ENCODE data around the gene SLC39A5.
"Not testable (repeated sequence)": the region's sequence is repeated elsewhere in the genome, so short reads cannot be mapped to it uniquely, and the experiment has no call there.

Gene SLC39A5, protein sequence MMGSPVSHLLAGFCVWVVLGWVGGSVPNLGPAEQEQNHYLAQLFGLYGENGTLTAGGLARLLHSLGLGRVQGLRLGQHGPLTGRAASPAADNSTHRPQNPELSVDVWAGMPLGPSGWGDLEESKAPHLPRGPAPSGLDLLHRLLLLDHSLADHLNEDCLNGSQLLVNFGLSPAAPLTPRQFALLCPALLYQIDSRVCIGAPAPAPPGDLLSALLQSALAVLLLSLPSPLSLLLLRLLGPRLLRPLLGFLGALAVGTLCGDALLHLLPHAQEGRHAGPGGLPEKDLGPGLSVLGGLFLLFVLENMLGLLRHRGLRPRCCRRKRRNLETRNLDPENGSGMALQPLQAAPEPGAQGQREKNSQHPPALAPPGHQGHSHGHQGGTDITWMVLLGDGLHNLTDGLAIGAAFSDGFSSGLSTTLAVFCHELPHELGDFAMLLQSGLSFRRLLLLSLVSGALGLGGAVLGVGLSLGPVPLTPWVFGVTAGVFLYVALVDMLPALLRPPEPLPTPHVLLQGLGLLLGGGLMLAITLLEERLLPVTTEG

DNA sequence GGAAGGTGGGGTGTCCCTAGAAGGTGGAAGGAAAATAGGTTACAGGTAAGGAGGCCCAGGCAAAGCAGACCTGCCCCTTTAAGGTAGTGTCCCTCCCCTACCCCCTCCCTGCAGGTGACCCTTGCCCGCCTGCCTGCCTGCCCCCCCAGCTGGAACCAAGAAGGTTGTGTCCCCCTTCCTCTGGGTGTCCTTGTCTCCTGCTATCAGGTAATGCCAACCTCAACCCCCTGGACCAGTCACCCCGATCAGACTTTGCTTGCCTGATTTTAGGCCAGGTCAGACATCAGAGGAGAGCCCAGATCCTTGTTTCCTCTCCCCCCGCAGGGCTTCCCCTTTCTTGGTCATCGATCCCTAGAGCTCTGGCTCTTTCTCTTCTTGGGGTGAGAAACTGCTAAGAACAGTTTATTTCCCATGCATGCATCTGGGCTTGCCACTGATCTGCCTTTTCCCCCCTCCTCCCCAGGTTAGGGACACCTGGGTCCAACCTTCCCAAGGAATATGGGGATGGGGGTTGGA lies at the start of gene SLC39A5:
Gene SLC39A5, plus strand, starts transcription at position 136 of the 516 bp plus-strand sequence. CDS start 1,224 bp downstream, outside the sequence.
- DNase-seq = no peak

DNA sequence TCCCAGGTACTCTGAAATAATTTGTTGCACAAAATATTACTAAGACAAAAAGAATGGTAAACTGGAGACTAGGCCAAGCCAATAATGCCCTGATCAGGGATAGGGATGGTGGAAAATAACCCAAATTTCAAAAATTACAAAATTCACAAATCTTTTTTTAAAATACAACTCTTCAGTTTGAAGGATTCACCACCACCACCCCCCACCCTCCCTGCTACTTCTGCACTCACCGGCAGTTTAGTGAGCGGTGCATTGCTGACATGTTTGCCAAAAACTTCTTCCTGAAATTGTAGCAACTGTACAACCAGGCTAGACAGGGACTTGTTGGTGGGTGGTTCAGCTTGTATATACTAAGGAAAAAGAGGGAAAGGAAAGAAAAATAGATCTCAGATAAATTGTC lies 42.9 kb upstream of the SLC39A5 start:
- no peak for DNase-seq

DNA sequence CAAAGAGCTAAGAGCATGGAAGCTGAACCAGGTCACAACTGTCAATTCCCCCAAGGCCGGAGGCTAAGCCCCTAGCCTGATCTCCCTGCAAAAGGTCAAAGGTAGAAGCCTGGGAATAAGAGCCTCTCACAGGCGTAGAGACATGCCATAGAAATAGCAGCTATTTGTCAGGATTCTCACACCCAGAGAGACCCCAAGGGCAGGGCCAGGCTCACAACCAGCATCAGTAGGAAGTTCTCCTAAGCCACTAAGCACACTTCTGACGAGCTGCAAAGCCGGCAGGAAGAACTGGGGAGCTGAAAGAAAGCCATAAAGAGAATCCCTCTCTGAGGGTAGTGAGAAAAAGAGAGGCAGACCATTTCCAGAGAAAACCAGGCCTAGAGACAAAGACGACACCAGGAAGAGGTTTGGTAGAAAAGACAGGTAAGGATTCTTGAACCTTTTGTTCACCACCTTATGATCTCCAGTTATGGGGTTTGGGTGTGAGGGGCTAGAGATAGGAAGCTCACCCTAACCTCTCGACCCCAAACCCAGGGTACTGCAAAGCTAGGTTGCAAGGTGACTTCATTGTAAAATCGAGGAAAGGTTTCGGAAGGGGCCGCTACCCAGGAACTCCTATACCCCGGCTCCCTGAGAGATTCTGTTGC lies 41.6 kb upstream of the SLC39A5 start:
- DNase-seq = no peak

DNA sequence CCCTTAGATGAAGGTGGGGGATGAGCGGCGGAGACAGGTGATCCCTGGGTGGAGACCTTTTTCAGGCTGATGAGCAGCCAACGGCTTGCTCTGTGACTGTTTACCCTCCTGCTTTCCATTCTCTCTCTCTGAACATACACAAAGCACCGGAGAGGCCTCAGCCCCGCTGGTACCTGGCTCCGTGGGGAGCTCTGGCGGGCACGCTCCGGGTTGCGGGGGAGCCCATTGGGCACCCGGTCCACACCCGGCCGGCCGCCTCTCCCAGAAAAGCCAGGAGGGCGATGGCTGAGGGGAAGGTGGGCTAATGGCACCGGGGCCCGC lies 41.1 kb upstream of the SLC39A5 start:
- DNase-seq = peak; percentile 32

DNA sequence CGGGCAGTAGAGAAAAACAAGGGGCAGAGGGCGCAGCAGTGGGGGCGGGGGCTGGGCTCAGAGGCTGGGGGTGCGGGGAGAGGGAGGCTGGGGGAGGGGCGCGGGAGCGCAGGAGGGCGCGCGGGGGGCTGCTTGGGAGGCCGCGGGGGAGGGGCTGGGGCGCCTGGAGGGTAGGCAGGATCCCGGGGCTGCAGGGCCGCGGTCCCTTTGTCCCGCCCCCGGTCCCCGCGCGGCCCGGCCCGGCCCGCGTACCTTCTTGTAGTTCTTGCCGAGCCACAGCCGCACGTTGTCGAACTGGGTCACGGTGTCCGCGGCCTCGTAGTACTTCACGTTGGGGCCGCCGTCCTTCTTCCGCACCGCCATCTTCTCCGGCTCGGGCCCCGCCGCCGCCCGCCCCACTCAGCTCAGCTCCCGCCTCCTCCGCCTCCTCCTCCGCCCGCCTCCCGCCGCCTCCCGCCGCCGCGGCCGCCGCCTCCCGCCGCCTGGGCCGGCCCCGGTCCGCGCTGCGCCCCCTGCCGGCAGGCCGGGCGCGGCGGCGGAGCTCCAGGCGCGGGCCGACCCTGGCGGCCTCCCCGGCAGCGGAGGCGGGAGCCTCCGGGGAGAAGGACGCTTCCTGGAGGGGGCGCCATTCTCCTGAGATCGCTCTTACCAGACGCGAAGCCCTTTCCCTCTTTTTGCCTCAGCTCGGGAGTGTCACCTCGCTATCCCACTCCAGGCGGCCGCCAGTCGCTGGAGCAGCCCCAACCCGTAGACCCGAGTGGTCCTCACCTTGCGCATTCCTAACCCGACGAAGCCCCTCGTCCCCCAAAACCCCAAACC lies 40.5 kb upstream of the SLC39A5 start, which contains the start of gene SMARCC2:
Gene SMARCC2, minus strand, starts transcription at position 385 of the 819 bp plus-strand sequence. Its CDS starts 22 bp downstream, at position 363.
- peak; percentile 95 for DNase-seq

DNA sequence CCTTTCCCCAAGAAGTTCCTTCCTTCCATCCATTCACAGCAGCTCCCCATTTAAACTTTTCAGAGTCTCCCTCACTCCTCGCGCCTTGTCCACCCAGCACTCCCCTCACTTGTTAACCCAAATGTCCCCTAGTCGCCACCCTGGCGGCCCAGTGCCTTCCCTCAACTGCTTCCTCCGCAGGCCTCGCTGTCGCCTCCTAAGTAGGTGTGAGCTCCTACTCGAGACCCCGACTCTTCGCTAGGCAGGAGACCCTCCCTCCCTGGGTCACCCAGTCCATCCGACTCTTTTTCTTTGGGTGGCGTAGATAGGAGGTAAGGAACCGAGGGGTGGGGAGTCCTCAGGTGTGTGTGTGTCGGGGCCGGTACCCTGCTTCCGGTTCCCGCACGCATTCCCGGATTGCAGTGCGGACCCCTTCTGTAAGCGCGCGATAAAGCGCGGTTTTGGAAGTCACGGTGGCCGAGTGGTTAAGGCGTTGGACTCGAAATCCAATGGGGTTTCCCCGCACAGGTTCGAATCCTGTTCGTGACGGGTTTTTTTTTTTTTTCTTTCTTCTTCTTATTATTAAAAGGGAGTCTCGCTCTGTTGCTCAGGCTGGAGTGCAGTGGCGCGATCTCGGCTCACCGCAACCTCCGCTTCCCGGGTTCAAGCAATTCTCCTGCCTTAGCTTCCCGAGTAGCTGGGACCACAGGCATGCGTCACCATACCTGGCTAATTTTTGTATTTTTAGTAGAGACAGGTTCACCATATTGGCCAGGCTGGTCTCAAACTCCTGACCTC lies 39.7 kb upstream of the SLC39A5 start:
- peak; percentile 96 for DNase-seq

DNA sequence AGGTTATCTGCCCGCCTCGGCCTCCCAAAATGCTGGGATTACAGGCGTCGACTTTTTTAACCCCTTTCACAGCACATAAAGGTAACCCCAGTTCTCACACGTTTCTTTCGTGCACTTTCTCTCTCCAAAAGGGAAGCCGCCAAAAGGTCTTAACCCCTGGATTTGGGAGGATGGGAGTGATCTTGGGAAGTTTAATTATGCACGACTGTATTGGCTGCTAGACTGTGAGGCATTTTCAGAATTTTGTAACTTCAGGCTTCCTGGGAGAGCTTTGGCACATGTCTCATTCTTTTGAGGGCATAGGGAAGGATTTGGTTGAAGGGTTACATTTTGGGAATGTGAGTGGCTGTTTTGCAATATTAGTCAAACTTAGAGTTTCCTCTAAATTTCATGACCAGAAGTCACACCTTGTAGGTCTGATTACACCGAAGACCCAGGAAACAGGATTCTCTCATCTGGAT lies 39.1 kb upstream of the SLC39A5 start:
- peak; percentile 65 for DNase-seq

DNA sequence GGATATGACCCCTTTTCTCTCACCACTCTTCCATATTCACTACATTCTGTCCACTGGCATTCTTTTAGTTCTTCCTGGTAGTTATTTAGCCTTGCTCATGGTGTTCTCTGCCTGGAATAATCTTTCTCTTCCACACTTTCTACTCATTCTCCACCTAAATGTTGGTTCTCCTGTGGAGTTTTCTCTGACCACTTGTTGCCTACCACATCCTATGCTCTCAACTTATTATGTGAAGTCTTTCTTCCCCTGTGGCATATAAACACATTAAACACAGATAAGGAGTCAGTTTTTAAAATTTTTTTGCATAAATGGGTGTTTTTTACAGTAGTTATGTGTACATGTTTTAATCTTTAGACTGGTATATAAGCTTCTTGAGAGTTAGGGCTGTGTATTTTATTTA lies 37.3 kb upstream of the SLC39A5 start:
- no peak for DNase-seq

DNA sequence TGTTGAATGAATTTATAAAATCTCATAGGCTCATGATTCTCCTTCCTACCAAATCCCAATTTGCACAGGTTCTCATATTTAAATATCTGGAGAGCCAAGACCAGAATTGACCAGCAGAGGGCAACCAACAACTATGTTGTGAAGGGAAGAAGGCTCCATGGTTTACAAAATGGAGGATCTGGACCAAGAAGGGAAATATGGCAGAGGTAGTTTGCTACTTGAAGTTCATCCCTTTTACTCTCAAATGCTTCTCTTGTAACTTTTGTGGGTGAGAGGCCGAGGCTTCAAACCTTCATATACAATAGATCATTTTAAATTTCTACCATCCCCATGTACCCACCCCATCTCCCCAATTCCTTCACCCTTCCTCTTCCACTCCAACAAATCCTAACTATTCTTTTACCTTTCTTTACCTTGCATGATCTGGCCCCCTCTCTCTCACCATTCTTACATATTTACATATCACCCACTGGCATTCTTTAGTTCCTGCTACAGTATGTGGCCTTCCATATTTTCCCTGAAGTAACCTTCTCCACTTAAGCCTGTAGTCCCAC lies 36.7 kb upstream of the SLC39A5 start:
- DNase-seq = peak; percentile 96

DNA sequence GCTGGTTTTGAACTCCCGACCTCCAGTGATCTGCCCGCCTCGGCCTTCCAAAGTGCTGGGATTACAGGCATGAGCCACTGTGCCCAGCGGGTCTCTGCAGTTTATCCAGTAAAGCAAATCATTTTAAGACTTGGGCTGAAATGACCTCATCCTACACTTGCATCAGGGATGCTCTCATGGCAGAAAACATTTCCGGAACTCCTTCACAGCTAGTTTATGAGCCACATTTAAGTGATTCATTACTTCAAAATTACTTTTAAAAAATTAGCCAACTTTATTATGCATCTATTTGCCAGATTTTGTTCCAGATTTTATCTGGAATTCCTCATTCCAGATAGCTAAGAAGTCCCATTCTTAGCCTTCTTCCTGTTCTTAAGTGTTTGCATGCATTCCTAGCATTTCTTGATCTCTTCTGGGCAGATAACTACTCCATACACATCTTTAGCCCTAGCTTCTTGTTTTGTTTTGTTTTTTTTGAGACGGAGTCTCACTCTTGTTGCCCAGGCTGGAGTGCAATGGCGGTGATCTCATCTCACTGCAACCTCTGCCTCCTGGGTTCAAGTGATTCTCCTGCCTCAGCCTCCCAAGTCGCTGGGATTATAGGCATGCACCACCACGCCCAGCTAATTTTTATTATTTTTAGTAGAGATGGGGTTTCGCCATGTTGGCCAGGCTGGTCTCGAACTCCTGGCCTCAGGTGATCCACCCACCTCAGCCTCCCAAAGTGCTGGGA lies 32.9 kb upstream of the SLC39A5 start:
- not testable (repeated sequence) for DNase-seq

DNA sequence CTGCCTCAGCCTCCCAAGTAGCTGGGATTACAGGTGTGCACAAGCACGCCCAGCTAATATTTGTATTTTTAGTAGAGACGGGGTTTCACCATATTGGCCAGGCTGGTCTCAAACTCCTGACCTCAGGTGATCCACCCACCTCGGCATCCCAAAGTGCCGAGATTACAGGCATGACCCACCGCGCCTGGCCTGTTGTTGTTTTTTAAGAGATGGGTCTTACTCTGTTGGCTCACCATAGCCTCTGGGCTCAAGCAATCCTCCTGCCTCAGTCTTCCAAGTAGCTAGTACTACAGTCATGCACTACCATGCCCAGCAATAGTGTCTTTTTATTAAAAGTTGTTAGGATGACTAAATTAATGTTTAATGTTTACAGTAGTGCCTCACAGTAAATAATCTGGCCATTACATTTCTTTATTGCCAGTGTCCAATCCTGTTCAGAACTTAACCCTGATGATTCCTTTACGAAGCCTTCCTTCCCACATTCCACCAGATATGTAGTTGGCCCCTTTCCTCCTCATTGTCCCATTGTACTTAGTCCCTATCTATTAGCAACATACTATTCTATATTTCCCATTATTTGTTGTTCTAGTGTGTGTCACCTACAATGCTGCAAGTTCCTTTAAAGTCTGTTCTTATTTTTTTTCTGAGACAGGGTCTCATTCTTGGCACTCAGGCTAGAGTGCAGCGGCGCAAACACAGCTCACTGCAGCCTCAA lies 31.8 kb upstream of the SLC39A5 start:
- no peak for DNase-seq

DNA sequence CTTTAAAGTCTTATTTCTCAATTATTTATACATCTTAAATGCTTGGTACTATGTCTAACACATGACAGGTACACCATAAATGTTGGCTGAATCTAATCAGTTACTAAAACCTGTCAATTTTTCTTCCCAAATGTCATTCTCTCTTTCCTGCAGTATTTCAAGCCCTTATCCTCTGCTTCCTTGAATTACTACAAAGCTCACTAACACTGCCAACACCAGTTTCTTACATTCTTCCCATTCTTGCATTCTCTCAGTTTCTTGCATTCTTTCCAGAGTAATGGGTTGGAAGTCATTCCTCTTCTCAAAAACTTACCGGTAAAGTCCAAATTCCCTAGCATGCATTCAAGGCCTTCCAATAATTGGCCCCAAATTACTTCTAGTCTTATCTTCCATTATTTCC lies 31.0 kb upstream of the SLC39A5 start:
- no peak for DNase-seq

DNA sequence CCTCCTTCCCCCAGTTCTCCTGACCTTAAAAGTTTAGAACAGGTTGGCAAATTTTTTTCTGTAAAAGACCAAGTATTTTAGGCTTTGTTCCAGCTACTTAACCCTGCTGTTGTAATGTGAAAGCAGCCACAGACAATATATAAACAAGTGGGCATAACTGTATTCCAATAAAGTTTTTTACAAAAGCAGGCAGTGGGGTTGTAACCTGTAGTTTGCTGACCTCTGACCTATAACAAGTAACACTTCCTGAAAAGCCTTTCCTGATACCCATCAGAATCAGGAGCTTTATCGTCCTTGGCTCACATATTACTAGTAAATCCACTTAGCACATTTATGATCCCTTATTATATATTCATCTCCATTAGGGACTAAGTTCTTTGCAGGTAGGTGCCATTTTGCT lies 27.5 kb upstream of the SLC39A5 start:
- DNase-seq = peak; percentile 25

DNA sequence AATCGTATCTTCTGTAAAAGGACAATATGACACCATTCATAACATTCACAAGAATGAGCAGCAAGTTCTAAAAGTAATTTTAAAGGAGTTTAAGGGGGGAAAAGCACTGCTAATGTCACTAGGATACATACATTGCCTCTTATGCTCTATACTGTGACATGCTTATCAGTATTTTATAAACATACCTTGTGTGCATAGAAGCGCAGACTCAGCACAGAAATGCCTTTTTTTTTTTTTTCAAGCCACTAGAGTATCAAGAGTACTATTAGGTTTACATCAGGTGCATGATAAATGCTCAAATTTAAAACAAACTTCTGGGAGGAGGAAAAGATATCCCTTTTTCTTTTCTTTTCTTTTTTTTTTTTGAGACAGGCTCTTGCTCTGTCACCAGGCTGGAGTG lies 27.0 kb upstream of the SLC39A5 start:
- no peak for DNase-seq

DNA sequence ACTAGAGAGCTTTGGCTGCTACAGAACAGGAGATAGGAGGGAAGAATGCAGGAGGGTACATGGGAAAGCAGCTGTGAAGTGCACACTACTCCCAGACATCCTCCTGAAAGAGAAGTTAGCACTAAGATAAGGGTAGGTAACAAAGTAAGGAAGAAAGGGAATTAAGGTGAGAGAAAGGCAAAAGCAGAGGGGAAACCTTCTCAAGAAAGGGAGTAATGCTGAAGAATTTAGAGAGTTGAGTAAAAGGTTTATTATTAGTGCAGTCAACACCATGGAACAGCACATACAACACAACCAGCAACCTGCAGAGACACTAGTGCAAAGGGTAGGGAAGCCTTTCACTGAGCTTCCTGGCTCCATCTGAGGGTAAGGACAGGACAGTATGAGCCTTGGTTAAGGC lies 25.6 kb upstream of the SLC39A5 start:
- DNase-seq = no peak

DNA sequence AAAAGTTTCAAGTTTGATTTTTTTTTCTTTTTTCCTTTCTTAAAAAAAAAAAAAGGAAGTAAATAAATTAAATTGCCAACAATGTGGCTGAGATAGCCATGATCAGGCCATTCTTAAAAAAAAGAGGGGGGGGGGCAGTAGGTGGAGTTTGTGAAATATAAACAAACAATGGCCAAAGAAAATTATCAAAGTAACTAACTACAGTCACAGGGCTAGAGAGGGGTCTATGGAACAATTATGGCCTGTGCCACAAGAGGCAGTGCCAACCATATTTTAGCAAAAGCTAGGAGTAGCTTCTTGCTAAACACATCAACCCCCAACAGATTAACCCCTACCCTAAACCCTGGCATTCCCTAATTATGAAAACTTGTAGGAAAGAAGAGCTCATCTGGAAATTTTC lies 24.4 kb upstream of the SLC39A5 start:
- peak; percentile 70 for DNase-seq

DNA sequence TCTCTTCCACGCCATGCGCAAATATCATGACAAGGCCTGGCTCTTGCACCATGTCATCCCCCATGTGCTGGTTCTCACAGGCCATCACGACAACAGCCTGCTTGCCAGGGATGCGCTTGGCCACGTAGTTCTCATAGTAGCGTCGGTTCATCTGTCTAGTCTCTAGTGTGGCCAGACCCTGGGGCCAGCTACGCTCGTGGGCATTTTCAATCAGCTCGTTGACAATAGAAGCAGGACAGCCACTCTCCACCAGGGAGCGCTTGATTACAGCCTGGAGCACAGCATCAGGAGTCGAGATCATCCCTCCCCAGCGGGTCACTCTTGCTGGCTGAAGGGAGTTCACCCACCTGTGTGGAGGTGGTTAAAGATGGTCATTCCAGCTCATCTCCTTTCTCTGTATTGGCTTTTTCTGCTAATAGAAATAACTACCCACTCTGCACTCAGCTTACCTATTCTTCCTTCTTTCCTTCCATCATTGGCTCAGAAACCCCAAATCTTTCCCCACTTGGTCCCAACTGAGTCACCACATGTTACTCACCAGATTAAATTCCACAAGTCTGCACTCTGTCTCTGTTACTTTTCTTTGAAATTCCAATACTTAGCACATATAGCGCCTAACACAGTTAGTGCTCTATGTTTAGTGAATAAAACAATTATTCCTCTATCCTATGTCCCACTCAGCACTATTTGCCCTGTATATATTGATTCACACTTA lies 23.2 kb upstream of the SLC39A5 start:
- DNase-seq = peak; percentile 48

DNA sequence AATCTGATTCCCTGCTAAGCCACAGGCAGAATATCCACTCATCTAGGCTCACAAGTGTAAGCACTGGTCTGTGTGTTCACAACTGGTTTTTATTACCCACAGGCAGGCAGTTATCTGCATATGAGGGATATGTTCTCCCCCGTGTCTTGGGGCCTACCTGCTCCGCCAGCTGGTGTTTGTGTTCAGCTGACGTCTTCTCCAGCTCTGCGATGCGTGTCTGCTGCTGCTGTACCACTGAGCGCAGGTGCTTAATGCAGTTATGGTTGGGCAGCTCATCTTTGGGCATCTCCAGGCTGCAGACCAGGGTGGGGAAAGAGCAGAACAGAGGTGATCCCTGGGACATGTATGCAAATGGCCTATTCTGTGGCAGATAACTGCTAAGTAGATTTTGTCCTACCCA lies 21.8 kb upstream of the SLC39A5 start:
- no peak for DNase-seq

DNA sequence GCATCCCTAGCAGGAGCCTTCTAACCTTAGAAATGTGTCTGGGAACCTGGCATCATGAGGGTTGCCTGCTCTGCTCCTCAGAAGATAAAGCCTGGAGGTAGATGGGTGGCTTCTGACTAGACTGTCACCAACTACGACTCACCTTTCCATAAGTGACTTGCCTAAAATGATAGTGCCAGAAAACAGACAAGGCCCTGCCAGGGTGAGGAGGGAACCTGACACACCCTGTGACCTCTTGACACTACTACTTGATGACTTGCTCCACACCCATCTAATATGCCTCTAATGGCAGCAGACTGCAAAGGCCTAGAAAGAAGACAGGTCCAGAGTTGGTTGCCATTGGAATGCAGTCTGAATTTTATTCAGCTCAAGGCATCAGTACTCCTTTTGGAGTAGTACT lies 17.5 kb upstream of the SLC39A5 start:
- no peak for DNase-seq

DNA sequence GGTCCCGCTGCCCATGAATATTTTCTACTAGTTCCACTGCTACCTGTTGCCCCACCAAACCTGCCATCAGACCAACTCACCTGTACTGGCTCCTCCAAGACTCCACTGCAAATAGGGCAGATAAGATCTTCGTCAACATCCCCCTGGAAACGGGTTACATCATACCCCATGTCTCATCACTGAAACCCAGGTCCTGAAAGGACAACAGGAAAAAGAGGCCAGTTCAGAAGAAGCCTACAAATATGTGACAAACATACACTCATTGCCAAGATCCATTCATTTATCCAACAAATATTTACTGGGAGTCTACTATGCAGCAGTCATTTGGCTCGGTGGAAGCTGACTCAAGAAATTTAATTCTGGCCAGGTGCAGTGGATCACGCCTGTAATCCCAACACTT lies 16.0 kb upstream of the SLC39A5 start:
- DNase-seq = no peak
